Measurements from ENCODE around the gene STON2. TPM values are rescaled to one million over a fixed set of nuclear protein-coding genes. Genes with fewer than 3 reads are reported as not detected.

The STON2 gene
- total and polyA plus RNA-seq, 2 of the 13 experiments (the other 11 are each of a cell fraction or from before 2014, with no cell fraction given): 2.1 to 11.0 TPM

DNA sequence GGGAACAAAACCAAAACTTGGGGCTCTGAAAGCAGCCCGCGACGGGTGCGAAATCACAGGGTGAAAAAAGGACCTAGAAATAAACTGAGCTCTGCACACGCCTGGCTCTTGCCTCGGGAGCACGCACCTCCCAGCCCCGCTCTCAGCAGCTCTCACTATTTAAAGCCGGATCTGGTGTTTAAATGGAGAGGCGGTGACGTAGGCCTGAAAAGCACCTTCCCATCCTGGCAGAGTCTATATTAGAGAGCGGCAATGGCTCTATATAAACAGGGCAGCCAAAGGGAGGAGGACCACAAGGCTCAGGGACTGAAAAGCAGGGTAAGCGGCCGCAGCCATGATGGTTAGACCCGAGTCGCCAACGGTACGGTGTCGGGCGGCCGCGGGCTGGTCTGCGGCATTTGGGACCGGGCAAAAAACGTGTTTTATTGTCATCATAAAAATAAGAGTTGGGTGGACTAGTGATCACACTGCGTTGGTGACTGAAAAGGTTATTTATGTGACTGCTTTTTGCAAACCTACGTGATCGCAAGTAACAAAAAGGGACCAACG lies 180.8 kb downstream of the STON2 start (continued):
- TF ChIP-seq, protein P1, sequence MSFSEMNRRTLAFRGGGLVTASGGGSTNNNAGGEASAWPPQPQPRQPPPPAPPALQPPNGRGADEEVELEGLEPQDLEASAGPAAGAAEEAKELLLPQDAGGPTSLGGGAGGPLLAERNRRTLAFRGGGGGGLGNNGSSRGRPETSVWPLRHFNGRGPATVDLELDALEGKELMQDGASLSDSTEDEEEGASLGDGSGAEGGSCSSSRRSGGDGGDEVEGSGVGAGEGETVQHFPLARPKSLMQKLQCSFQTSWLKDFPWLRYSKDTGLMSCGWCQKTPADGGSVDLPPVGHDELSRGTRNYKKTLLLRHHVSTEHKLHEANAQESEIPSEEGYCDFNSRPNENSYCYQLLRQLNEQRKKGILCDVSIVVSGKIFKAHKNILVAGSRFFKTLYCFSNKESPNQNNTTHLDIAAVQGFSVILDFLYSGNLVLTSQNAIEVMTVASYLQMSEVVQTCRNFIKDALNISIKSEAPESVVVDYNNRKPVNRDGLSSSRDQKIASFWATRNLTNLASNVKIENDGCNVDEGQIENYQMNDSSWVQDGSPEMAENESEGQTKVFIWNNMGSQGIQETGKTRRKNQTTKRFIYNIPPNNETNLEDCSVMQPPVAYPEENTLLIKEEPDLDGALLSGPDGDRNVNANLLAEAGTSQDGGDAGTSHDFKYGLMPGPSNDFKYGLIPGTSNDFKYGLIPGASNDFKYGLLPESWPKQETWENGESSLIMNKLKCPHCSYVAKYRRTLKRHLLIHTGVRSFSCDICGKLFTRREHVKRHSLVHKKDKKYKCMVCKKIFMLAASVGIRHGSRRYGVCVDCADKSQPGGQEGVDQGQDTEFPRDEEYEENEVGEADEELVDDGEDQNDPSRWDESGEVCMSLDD (CRISPR knock-in tag; IDR thresholded peaks at IDR 0.05; ENCODE audit: borderline replicate concordance): peak; percentile 12; the same call in 1 of the 2 replicates
- TF ChIP-seq SYNCRIP (IDR thresholded peaks at IDR 0.05; ENCODE audit: insufficient read depth, low read depth, low read length) (no peak), NFIB (CRISPR knock-in tag; IDR thresholded peaks at IDR 0.05; ENCODE audit: borderline replicate concordance) (no peak), NONO (IDR thresholded peaks at IDR 0.05) (no peak), NONO (CRISPR knock-in tag; conservative IDR thresholded peaks at IDR 0.05) (peak; percentile 69), ZNF563 (CRISPR knock-in tag; IDR thresholded peaks at IDR 0.05) (no peak), POLR2AphosphoS2 (IDR thresholded peaks at IDR 0.05; ENCODE audit: low read depth, low read length) (peak; percentile 82; the same call in 1 of the 2 replicates), REL (CRISPR knock-in tag; conservative IDR thresholded peaks at IDR 0.05) (no peak), TEAD3 (CRISPR knock-in tag; optimal IDR thresholded peaks at IDR 0.05; ENCODE audit: borderline replicate concordance) (peak; percentile 53), DNMT3B (CRISPR knock-in tag; conservative IDR thresholded peaks at IDR 0.05) (peak; percentile 85), SRSF9 (IDR thresholded peaks at IDR 0.05; ENCODE audit: borderline replicate concordance, insufficient read depth, low read depth, low read length, poor library complexity, severe bottlenecking) (no peak), KMT2A (CRISPR knock-in tag; IDR thresholded peaks at IDR 0.05) (peak; percentile 60), CBX1 (IDR thresholded peaks at IDR 0.05; ENCODE audit: low read depth) (no peak), U2AF1 (optimal IDR thresholded peaks at IDR 0.05; ENCODE audit: low read depth, low read length) (no peak), BCL6 (CRISPR knock-in tag; IDR thresholded peaks at IDR 0.05) (peak; percentile 55; the same call in 1 of the 2 replicates), AGO2 (optimal IDR thresholded peaks at IDR 0.05; ENCODE audit: low read depth, low read length) (peak; percentile 67), MEF2D (CRISPR knock-in tag; IDR thresholded peaks at IDR 0.05) (peak; percentile 71), SMC3 (IDR thresholded peaks at IDR 0.05; ENCODE audit: low read length) (no peak), JUN (CRISPR knock-in tag; IDR thresholded peaks at IDR 0.05) (no peak; the same call in 1 of the 2 replicates), RNF2 (conservative IDR thresholded peaks at IDR 0.05; ENCODE audit: low read depth) (peak; percentile 42; the same call in 1 of the 2 replicates), ZNF350 (CRISPR knock-in tag; IDR thresholded peaks at IDR 0.05; ENCODE audit: borderline replicate concordance, low read depth) (peak; percentile 88; the same call in 1 of the 2 replicates)
- TF ChIP-seq, protein P2, sequence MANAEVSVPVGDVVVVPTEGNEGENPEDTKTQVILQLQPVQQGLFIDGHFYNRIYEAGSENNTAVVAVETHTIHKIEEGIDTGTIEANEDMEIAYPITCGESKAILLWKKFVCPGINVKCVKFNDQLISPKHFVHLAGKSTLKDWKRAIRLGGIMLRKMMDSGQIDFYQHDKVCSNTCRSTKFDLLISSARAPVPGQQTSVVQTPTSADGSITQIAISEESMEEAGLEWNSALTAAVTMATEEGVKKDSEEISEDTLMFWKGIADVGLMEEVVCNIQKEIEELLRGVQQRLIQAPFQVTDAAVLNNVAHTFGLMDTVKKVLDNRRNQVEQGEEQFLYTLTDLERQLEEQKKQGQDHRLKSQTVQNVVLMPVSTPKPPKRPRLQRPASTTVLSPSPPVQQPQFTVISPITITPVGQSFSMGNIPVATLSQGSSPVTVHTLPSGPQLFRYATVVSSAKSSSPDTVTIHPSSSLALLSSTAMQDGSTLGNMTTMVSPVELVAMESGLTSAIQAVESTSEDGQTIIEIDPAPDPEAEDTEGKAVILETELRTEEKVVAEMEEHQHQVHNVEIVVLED (CRISPR knock-in tag; IDR thresholded peaks at IDR 0.05; ENCODE audit: borderline replicate concordance): no peak; the same call in 1 of the 2 replicates
- TF ChIP-seq, protein P3, sequence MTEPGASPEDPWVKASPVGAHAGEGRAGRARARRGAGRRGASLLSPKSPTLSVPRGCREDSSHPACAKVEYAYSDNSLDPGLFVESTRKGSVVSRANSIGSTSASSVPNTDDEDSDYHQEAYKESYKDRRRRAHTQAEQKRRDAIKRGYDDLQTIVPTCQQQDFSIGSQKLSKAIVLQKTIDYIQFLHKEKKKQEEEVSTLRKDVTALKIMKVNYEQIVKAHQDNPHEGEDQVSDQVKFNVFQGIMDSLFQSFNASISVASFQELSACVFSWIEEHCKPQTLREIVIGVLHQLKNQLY (CRISPR knock-in tag; IDR thresholded peaks at IDR 0.05): 0 out of 2 replicates have a peak, but pooled peaks have one; percentile 11
- TF ChIP-seq, protein P4, sequence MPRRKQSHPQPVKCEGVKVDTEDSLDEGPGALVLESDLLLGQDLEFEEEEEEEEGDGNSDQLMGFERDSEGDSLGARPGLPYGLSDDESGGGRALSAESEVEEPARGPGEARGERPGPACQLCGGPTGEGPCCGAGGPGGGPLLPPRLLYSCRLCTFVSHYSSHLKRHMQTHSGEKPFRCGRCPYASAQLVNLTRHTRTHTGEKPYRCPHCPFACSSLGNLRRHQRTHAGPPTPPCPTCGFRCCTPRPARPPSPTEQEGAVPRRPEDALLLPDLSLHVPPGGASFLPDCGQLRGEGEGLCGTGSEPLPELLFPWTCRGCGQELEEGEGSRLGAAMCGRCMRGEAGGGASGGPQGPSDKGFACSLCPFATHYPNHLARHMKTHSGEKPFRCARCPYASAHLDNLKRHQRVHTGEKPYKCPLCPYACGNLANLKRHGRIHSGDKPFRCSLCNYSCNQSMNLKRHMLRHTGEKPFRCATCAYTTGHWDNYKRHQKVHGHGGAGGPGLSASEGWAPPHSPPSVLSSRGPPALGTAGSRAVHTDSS (CRISPR knock-in tag; conservative IDR thresholded peaks at IDR 0.05): no peak
